A549 treated with GW870086 at 1 μM for 4 hours (cell line): Measurements from ENCODE around the gene CD226. TPM values are rescaled to one million over a fixed set of nuclear protein-coding genes. Genes with fewer than 3 reads are reported as not detected.

Experiments used
- total RNA-seq: library from RNA; stranded (reverse); fragments of 200-300 nt; extraction: Qiagen RNA extraction; gene quantifications from 5 replicates; pipeline ENCODE4 v1.2.3, GENCODE V29; 2022; ENCODE audit warnings: low read depth

CD226 gene
- 0.06 to 0.27 TPM (median 0.19 TPM) in 5 replicates for total RNA-seq

DNA sequence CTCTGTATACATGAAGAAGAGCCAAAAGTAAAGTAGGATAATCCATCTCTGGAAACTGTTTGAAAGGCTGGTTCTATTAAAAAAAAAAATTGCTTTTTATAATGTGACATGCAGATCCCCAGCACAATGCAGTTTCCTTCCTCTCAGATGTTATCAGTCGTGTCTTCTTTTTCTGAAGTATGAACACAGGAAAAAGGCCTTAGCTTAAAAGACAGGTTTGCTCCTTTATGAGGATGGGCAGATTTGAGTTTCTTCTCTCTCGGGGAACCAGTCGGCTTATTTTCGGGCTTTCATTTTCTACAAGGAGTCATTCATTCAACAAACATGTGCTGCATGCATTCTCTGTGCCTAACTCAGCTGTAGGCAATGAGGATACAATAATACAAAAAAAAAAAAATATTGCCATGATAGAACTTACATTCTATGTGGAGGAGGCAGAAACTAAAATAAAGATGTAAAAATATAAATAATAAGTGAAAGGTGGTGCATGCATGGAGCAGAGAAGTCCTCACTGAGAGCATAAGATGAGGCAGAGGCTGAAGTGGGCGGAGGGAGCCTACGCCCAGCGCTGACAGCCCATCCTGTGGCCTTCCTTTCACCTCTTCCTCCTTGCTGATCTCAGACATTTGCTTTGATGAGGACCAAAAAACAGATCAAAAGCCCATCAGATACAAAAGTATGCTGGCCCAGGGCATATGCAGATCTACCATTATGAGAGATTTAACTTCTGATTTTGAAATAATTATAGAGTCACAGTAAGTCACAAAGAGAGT, at the start of gene CD226:
TSS of gene CD226 (minus strand) at position 513 of the 773 bp plus-strand sequence. CDS start at position 46, 467 bp downstream.

